ENCODE data around the gene APIP.
A peak's percentile ranks its signal among the peaks of the same experiment; 100 is the strongest.
"Not testable (repeated sequence)": the region's sequence is repeated elsewhere in the genome, so short reads cannot be mapped to it uniquely, and the experiment has no call there.

Gene APIP

GRCh38 chr11:34910817-34911216 lies 5.4 kb downstream of the APIP start:
- H3K9me3 Mint-ChIP-seq: no peaks in the 10 kb centered on the region
- peak; percentile 34 for ATAC-seq (ENCODE audit: low read depth)

DNA sequence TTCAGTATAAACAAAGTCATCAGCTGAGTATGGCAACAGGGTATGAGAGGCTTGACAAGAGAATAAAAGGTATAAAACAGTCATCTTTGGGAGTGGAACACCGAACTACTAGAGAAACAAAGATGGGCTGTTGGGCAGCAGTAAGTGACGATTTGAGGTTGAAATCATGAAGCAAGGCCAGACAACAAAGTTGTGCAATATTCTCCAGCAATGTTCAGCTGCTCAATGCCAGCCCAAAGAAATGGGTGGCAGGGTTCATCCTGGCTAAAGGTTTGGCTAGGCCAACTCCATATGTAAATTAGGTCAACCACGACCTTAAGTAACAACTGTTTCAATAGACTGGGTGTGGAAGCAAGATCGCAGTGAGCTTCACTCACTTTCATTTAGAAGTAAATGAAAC lies 6.2 kb downstream of the APIP start:
- Mint-ChIP-seq H3K4me1 (peaks cover 4% of the 10 kb centered on the region), H3K4me3 (no peak overlapping the region), H3K36me3 (peaks cover 14% of the 10 kb centered on the region), H3K27me3 (no peaks in the 10 kb centered on the region), H3K9me3 (no peaks in the 10 kb centered on the region), H3K27ac (no peak overlapping the region)
- DNase-seq (ENCODE audit: low spot score in 2 of 2): no peak
- no peak for ATAC-seq (ENCODE audit: low read depth)

More at GRCh38 chr11:34910817-34911216, 5.4 kb downstream of the APIP start:
- Mint-ChIP-seq H3K4me3 (no peak overlapping the region), H3K36me3 (peaks cover 14% of the 10 kb centered on the region), H3K27ac (no peak overlapping the region), H3K27me3 (no peaks in the 10 kb centered on the region), H3K4me1 (peaks cover 7% of the 10 kb centered on the region)
- no peak for DNase-seq (ENCODE audit: low spot score in 2 of 2)

DNA sequence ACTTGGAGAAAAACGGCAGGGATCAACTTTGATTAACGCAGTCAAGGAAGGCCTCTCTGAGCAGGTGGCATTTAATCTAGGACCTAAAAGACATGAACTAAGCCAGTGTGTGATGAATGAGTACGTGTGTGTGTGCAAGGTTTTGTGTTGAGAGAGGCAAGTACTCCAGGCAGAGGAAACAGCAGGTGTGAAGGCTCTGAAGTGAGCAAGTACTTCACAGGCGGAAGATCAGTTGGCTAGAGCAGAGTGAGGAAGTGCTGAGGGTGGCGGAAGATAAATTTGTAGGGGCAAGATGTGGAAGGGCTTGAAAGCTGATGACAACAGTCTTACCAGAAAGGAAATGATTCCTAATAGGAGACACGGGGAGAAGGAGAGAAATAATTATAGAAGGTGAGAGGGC lies 6.8 kb downstream of the APIP start:
- H3K4me1 Mint-ChIP-seq: peaks cover 4% of the 10 kb centered on the region
- H3K9me3 Mint-ChIP-seq: peaks cover 2% of the 10 kb centered on the region
- H3K27ac Mint-ChIP-seq: no peak overlapping the region
- no peaks in the 10 kb centered on the region for H3K27me3 Mint-ChIP-seq
- peaks cover 19% of the 10 kb centered on the region for H3K36me3 Mint-ChIP-seq
- ATAC-seq (ENCODE audit: low read depth) (no peak), DNase-seq (ENCODE audit: low spot score in 2 of 2) (no peak)
- no peak overlapping the region for H3K4me3 Mint-ChIP-seq

DNA sequence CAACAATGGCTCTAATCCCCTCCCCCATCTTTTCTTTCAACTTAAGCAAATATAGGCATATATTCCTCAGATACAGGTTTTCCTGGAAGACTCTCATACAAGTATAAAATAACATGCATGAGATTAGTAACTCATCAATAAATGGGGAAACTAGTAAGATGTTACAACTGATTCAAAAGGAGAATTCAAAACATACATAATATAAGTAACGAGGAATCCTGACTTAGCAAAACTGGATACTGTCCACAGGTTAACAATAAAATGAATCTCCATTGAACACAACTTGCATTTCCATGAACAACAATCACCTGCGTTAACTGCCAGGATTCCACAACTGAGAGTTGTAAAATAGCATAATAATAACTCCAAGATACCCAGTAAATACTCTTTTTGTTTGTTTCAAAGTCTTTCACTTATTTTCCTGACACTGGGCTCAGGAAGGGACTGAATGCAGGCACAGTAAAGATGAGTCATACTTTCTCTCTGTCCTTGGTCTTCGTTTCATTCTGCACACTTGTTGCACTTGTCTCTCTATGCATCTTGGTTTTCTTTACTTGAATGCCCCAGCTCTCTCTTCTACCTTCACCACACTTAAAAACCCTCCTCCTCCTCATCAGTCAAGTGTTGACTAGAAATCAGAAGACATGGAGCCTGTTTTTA lies 8.1 kb downstream of the APIP start:
- no peaks in the 10 kb centered on the region for H3K4me1 Mint-ChIP-seq
- no peak for ATAC-seq (ENCODE audit: low read depth)
- peaks cover 23% of the 10 kb centered on the region for H3K36me3 Mint-ChIP-seq
- no peaks in the 10 kb centered on the region for H3K27me3 Mint-ChIP-seq
- peaks cover 2% of the 10 kb centered on the region for H3K9me3 Mint-ChIP-seq
- DNase-seq (ENCODE audit: low spot score in 2 of 2): no peak
- H3K4me3 Mint-ChIP-seq: no peak overlapping the region
- H3K27ac Mint-ChIP-seq: no peak overlapping the region

DNA sequence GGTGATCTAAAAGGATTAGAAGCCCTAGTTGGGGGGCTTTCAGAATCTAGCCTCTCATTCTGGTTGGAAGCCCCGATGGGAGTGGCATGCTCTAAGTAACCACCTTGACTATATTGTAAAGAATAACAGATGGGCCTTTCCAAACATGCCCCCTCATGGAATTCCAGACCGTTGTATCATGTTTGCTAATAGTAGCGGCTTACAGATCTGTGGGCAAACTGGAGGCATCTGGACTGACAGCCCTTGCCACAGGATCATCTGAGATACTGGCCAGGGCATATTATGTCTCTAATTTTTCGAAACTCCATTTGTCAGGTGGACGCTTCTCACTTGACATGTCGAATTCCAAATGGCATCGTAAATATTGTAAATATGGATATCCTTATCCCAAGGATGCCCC lies 10.5 kb downstream of the APIP start:
- Mint-ChIP-seq H3K27me3 (no peaks in the 10 kb centered on the region), H3K9me3 (peaks cover 2% of the 10 kb centered on the region), H3K4me1 (no peaks in the 10 kb centered on the region), H3K36me3 (peaks cover 28% of the 10 kb centered on the region), H3K4me3 (no peak overlapping the region), H3K27ac (no peak overlapping the region)
- DNase-seq (ENCODE audit: low spot score in 2 of 2): no peak
- no peak for ATAC-seq (ENCODE audit: low read depth)

DNA sequence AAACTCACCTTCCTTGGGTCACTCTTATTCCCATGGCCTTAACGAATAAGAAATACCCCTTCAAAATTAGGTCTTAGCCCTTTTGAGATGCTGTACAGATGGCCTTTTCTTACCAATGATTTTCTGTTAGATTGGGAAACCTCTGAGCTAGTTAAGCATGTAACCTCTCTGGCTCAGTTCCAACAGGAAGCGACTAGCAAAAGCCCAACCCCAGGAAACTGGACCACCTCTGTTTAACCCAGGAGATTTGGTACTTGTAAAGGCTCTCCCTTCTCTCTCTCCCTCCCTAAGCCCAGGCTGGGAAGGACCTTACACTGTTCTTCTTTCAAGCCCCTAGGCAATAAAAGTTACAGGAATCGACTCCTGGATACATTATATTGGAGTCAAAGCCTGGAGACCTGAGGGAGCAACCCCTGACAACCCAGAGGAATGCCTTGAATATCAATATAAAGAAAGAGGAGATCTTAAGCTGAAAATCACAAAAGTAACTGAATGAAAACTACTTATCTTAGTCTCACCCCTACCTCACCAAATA lies 11.7 kb downstream of the APIP start:
- DNase-seq (ENCODE audit: low spot score in 2 of 2): no peak
- no peaks in the 10 kb centered on the region for H3K27me3 Mint-ChIP-seq
- H3K4me3 Mint-ChIP-seq: no peak overlapping the region
- no peak overlapping the region for H3K27ac Mint-ChIP-seq
- H3K9me3 Mint-ChIP-seq: peaks cover 6% of the 10 kb centered on the region
- ATAC-seq (ENCODE audit: low read depth): no peak
- no peaks in the 10 kb centered on the region for H3K4me1 Mint-ChIP-seq
- peaks cover 32% of the 10 kb centered on the region for H3K36me3 Mint-ChIP-seq

- H3K27me3 Mint-ChIP-seq: no peaks in the 10 kb centered on the region
- H3K36me3 Mint-ChIP-seq: peaks cover 36% of the 10 kb centered on the region
- no peaks in the 10 kb centered on the region for H3K4me1 Mint-ChIP-seq
- ATAC-seq (ENCODE audit: low read depth): no peak
- no peak overlapping the region for H3K27ac Mint-ChIP-seq
- no peak overlapping the region for H3K4me3 Mint-ChIP-seq
- peaks cover 13% of the 10 kb centered on the region for H3K9me3 Mint-ChIP-seq
- no peak for DNase-seq (ENCODE audit: low spot score in 2 of 2)
Observed at GRCh38 chr11:34899633-34900016, 16.6 kb downstream of the APIP start.

- no peaks in the 10 kb centered on the region for H3K4me1 Mint-ChIP-seq
- H3K9me3 Mint-ChIP-seq: peaks cover 13% of the 10 kb centered on the region
- no peak overlapping the region for H3K27ac Mint-ChIP-seq
- H3K36me3 Mint-ChIP-seq: peaks cover 30% of the 10 kb centered on the region
- DNase-seq (ENCODE audit: low spot score in 2 of 2) (no peak), ATAC-seq (ENCODE audit: low read depth) (no peak)
- H3K27me3 Mint-ChIP-seq: no peaks in the 10 kb centered on the region
- no peak overlapping the region for H3K4me3 Mint-ChIP-seq
Observed at GRCh38 chr11:34898474-34898873, 17.7 kb downstream of the APIP start.

DNA sequence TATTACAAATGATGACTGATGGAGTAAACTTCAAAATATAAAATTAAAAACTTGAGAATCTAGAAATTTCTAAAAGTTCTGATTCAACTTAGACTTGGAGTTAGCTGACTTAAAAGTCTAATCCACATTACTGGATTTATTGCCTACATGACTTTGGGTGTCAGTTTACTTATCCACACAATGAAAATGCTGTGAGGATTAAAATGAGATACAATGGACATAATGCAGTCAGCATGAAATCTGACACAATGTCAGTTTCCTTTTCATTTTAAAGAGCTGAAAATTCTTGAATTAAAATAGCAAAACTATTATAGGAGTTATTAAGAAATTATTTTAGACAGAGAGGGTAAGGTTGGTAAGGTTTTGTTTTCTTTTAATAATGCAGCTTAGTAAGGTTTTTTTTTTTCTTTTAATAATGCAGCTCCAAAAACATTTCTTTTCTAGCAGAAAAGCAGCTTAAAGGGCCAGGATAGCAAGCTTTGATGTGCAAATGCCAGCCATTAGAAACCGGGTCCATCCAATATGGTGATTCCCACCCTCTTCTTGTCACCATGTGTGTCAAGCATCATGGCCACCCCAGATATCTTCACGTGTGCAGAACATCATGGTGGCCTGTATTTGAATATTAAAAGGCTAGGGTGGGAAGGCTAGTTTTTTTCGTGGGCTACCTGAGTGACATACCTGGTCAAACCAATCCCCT lies 18.9 kb downstream of the APIP start:
- no peak for ATAC-seq (ENCODE audit: low read depth)
- H3K4me1 Mint-ChIP-seq: no peaks in the 10 kb centered on the region
- DNase-seq (ENCODE audit: low spot score in 2 of 2): no peak
- no peak overlapping the region for H3K27ac Mint-ChIP-seq
- no peaks in the 10 kb centered on the region for H3K27me3 Mint-ChIP-seq
- peaks cover 25% of the 10 kb centered on the region for H3K36me3 Mint-ChIP-seq
- H3K4me3 Mint-ChIP-seq: no peak overlapping the region
- peaks cover 13% of the 10 kb centered on the region for H3K9me3 Mint-ChIP-seq

- H3K27me3 Mint-ChIP-seq; DNase-seq (ENCODE audit: low spot score in 2 of 2); ATAC-seq (ENCODE audit: low read depth); H3K4me3 Mint-ChIP-seq; H3K27ac Mint-ChIP-seq; H3K4me1 Mint-ChIP-seq: not testable (repeated sequence)
- H3K36me3 Mint-ChIP-seq: peaks cover 21% of the 10 kb centered on the region
- peaks cover 13% of the 10 kb centered on the region for H3K9me3 Mint-ChIP-seq
Observed at GRCh38 chr11:34896191-34896590, 20.0 kb downstream of the APIP start.

DNA sequence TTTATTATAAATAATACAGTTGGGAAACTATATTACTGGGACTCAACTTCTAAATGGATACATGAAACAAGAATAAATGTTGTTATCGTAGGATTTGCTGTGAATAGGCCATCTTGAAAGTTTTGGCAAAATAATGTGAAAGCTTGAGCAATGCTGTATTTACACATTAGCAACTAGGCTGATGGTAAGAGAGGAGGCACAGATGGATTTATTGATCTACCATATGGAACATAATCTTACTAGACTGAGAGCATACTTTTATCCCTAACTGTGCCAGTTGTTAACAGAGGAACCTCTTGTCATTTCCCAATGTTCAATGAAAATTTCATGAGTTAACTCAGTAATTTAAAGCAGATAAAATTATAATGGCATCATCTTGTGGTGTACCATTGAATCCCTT lies 22.8 kb downstream of the APIP start:
- Mint-ChIP-seq H3K4me3 (no peak overlapping the region), H3K27ac (no peak overlapping the region), H3K27me3 (no peaks in the 10 kb centered on the region), H3K4me1 (no peaks in the 10 kb centered on the region), H3K9me3 (peaks cover 7% of the 10 kb centered on the region), H3K36me3 (peaks cover 9% of the 10 kb centered on the region)
- ATAC-seq (ENCODE audit: low read depth): no peak
- DNase-seq (ENCODE audit: low spot score in 2 of 2): no peak

DNA sequence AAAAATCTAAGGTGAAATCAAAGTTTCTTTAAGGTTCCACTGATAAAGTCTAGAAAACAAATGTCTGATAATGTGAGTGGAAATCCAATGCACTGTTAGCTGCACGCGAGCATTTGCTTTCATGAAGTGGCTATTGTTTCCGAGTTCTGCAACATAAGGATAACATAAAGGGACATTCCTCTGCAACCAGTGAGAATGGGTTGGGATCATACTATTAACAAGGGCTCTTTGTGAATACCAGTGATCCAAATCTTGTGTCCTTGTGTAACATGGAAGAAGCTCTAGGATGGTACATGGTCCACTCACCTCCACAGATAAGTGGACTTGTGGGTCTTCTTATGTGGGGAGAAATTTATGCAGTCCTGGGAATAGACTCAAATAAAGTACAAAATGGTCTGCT lies 24.6 kb downstream of the APIP start:
- no peaks in the 10 kb centered on the region for H3K4me1 Mint-ChIP-seq
- no peak overlapping the region for H3K27ac Mint-ChIP-seq
- no peak overlapping the region for H3K4me3 Mint-ChIP-seq

GRCh38 chr11:34890812-34891211 lies 25.4 kb downstream of the APIP start:
- Mint-ChIP-seq H3K4me3 (no peak overlapping the region), H3K27me3 (no peaks in the 10 kb centered on the region), H3K27ac (no peak overlapping the region), H3K4me1 (no peaks in the 10 kb centered on the region), H3K9me3 (no peaks in the 10 kb centered on the region), H3K36me3 (peaks cover 5% of the 10 kb centered on the region)
- ATAC-seq (ENCODE audit: low read depth) (no peak), DNase-seq (ENCODE audit: low spot score in 2 of 2) (no peak)

More for the DNA sequence above, 24.6 kb downstream of the APIP start:
- Mint-ChIP-seq H3K27me3 (no peaks in the 10 kb centered on the region), H3K36me3 (peaks cover 11% of the 10 kb centered on the region), H3K9me3 (peaks cover 5% of the 10 kb centered on the region)
- ATAC-seq (ENCODE audit: low read depth): no peak
- DNase-seq (ENCODE audit: low spot score in 2 of 2): no peak

- no peak for DNase-seq (ENCODE audit: low spot score in 2 of 2)
- Mint-ChIP-seq H3K27me3 (no peaks in the 10 kb centered on the region), H3K9me3 (no peaks in the 10 kb centered on the region), H3K4me3 (no peak overlapping the region), H3K36me3 (peaks cover 8% of the 10 kb centered on the region), H3K4me1 (no peaks in the 10 kb centered on the region), H3K27ac (no peak overlapping the region)
- ATAC-seq (ENCODE audit: low read depth): no peak
Observed at GRCh38 chr11:34890089-34890488, 26.1 kb downstream of the APIP start.

GRCh38 chr11:34887260-34887659 lies 28.9 kb downstream of the APIP start:
- Mint-ChIP-seq H3K4me1 (no peaks in the 10 kb centered on the region), H3K4me3 (no peak overlapping the region), H3K36me3 (peaks cover 18% of the 10 kb centered on the region), H3K27me3 (no peaks in the 10 kb centered on the region), H3K9me3 (no peaks in the 10 kb centered on the region), H3K27ac (no peak overlapping the region)
- no peak for DNase-seq (ENCODE audit: low spot score in 2 of 2)
- ATAC-seq (ENCODE audit: low read depth): no peak
